Neural cell (in vitro differentiated cells): Measurements from ENCODE around the gene ERBB4. TPM values are rescaled to one million over a fixed set of nuclear protein-coding genes. Genes with fewer than 3 reads are reported as not detected.

Source experiments
- H2AFZ ChIP-seq: fragments of 200-600, 300-800 bp; sonication (generic), shearing (Covaris generic); 2 replicates; pipeline ENCODE4 v1.6.0; 2014; ENCODE audit warnings: low read depth, mild to moderate bottlenecking, antibody characterized with exemption, low read length, moderate library complexity
- H3F3A ChIP-seq: fragments of 200-600 bp; shearing (Covaris generic); 2 replicates; pipeline ENCODE4 v1.6.1; 2016; ENCODE audit warnings: mild to moderate bottlenecking, moderate library complexity, mixed read lengths, antibody characterized with exemption, low read length; ENCODE audit not compliant: insufficient read depth, poor library complexity, severe bottlenecking
- H3K27ac ChIP-seq: fragments of 200-600, 300-800 bp; sonication (generic), shearing (Covaris generic); 2 replicates; pipeline ENCODE4 v1.5.1; 2014; ENCODE audit warnings: mild to moderate bottlenecking, low read length, moderate library complexity
- H3K27me3 ChIP-seq: fragments of 300-800, 200-600 bp; sonication (generic), shearing (Covaris generic); 2 replicates; pipeline ENCODE4 v1.6.0; 2014; ENCODE audit warnings: mild to moderate bottlenecking, low read depth, low read length, moderate library complexity; ENCODE audit not compliant: insufficient read depth
- H3K36me3 ChIP-seq: fragments of 300-800, 200-600 bp; sonication (generic), shearing (Covaris generic); 2 replicates; pipeline ENCODE4 v1.5.1; 2014; ENCODE audit warnings: mild to moderate bottlenecking, antibody characterized with exemption, low read length, moderate library complexity; ENCODE audit not compliant: insufficient read depth
- H3K4me2 ChIP-seq: fragments of 300-800, 200-600 bp; sonication (generic), shearing (Covaris generic); 2 replicates; pipeline ENCODE4 v1.6.0; 2014; ENCODE audit warnings: mild to moderate bottlenecking, low read length
- H3K4me3 ChIP-seq: fragments of 300-800, 200-600 bp; sonication (generic), shearing (Covaris generic); 2 replicates; pipeline ENCODE4 v1.5.1; 2014; ENCODE audit warnings: mild to moderate bottlenecking, low read length, moderate library complexity
- H3K79me2 ChIP-seq: fragments of 200-600 bp; shearing (Covaris generic); replicated peaks from 2 replicates; pipeline ENCODE4 v1.6.0; 2014; ENCODE audit warnings: mild to moderate bottlenecking, low read length, moderate library complexity; ENCODE audit not compliant: insufficient read depth
- H3K9ac ChIP-seq: fragments of 300-800, 200-600 bp; sonication (generic), shearing (Covaris generic); 2 replicates; pipeline ENCODE4 v1.6.1; 2016; ENCODE audit warnings: mild to moderate bottlenecking, low read length, mixed read lengths
- H3K9me2 ChIP-seq: fragments of 200-600 bp; shearing (Covaris generic); 2 replicates; pipeline ENCODE4 v1.6.1; 2016; ENCODE audit warnings: mild to moderate bottlenecking, low read length, mixed read lengths; ENCODE audit not compliant: insufficient read depth
- H3K9me3 ChIP-seq: fragments of 200-600, 300-800 bp; sonication (generic), shearing (Covaris generic); 2 replicates; pipeline ENCODE4 v1.6.1; 2016; ENCODE audit warnings: mild to moderate bottlenecking, mixed run types, low read length, moderate library complexity, mixed read lengths
- H4K20me1 ChIP-seq: fragments of 200-600 bp; shearing (Covaris generic); 2 replicates; pipeline ENCODE4 v1.6.1; 2016; ENCODE audit warnings: mild to moderate bottlenecking, mixed run types; ENCODE audit not compliant: insufficient read depth
- EP300 ChIP-seq: fragments of 450-650 bp; conservative IDR thresholded peaks from 2 replicates; pipeline ENCODE4 v1.6.1; 2014; ENCODE audit warnings: antibody characterized with exemption, mild to moderate bottlenecking, moderate library complexity; ENCODE audit not compliant: poor library complexity, severe bottlenecking
- EZH2 ChIP-seq: fragments of 200-600, 300-800 bp; shearing (Covaris generic), sonication (generic); IDR thresholded peaks from 2 replicates; pipeline ENCODE4 v1.6.1; 2014; ENCODE audit warnings: antibody characterized with exemption, low read length, borderline replicate concordance, mild to moderate bottlenecking; ENCODE audit not compliant: insufficient read depth, poor library complexity, severe bottlenecking
- MXI1 ChIP-seq: fragments of 450-650 bp; conservative IDR thresholded peaks from 2 replicates; pipeline ENCODE4 v1.6.1; 2014; ENCODE audit warnings: antibody characterized with exemption, mild to moderate bottlenecking; ENCODE audit not compliant: poor library complexity, severe bottlenecking
- POLR2AphosphoS5 ChIP-seq: IDR thresholded peaks from 2 replicates; pipeline ENCODE4 v1.6.1; 2012
- RAD21 ChIP-seq: fragments of 450-650 bp; conservative IDR thresholded peaks from 2 replicates; pipeline ENCODE4 v1.6.1; 2014; ENCODE audit warnings: antibody characterized with exemption, mild to moderate bottlenecking, moderate library complexity
- SMC3 ChIP-seq: fragments of 450-650 bp; conservative IDR thresholded peaks from 2 replicates; pipeline ENCODE4 v1.6.1; 2014; ENCODE audit warnings: antibody characterized with exemption, mild to moderate bottlenecking, moderate library complexity; ENCODE audit not compliant: poor library complexity
- TAF1 ChIP-seq: IDR thresholded peaks from 2 replicates; pipeline ENCODE4 v1.6.1; 2012; ENCODE audit warnings: low read depth
- polyA plus RNA-seq: library from polyadenylated mRNA; depleted of rRNA; stranded (reverse); fragments of >200 nt; gene quantifications from 2 replicates; pipeline ENCODE4 v1.2.3, GENCODE V29; 2014
- TF ChIP-seq, protein P1 (sequence below): IDR thresholded peaks from 2 replicates; pipeline ENCODE4 v1.6.1; 2012; ENCODE audit warnings: borderline replicate concordance
- TF ChIP-seq, protein P2 (sequence below): fragments of 450-650 bp; IDR thresholded peaks from 2 replicates; pipeline ENCODE4 v1.5.1; 2014; ENCODE audit warnings: antibody characterized with exemption, mild to moderate bottlenecking, moderate library complexity; ENCODE audit not compliant: poor library complexity, severe bottlenecking

Gene ERBB4
- polyA plus RNA-seq, 1 donor from 2014 or later = 0.69 TPM

DNA sequence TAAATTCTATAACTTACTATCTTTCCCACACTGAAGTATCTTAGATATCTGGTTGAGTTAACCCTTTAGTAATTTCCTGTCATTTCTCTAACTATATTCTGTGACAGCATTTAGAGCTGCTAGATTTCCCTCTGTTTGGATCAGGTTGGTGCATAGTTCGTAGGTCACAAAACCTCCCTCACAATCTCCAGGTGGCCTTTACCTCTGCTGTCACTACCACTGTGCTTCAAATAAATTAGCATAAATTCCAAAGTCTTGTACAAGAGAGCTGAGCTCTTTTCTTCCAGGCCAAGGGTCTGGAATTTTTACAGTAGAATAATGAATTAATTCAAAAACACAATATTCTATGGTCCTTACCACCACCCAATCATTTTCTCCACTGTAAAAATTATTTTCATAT is 739.7 kb downstream of the ERBB4 start:
- H3K4me2 ChIP-seq = no peak overlapping the region
- H3K79me2 ChIP-seq = no peaks in the 10 kb centered on the region
- no peaks in the 10 kb centered on the region for H3K27me3 ChIP-seq
- no peaks in the 10 kb centered on the region for H3K9me3 ChIP-seq
- H3K27ac ChIP-seq = no peak overlapping the region
- no peak for TF ChIP-seq POLR2AphosphoS5
- TF ChIP-seq MXI1 = no peak
- no peak for TF ChIP-seq EP300
- no peak for TF ChIP-seq RAD21
- TF ChIP-seq SMC3 = no peak
- TF ChIP-seq, protein P1, sequence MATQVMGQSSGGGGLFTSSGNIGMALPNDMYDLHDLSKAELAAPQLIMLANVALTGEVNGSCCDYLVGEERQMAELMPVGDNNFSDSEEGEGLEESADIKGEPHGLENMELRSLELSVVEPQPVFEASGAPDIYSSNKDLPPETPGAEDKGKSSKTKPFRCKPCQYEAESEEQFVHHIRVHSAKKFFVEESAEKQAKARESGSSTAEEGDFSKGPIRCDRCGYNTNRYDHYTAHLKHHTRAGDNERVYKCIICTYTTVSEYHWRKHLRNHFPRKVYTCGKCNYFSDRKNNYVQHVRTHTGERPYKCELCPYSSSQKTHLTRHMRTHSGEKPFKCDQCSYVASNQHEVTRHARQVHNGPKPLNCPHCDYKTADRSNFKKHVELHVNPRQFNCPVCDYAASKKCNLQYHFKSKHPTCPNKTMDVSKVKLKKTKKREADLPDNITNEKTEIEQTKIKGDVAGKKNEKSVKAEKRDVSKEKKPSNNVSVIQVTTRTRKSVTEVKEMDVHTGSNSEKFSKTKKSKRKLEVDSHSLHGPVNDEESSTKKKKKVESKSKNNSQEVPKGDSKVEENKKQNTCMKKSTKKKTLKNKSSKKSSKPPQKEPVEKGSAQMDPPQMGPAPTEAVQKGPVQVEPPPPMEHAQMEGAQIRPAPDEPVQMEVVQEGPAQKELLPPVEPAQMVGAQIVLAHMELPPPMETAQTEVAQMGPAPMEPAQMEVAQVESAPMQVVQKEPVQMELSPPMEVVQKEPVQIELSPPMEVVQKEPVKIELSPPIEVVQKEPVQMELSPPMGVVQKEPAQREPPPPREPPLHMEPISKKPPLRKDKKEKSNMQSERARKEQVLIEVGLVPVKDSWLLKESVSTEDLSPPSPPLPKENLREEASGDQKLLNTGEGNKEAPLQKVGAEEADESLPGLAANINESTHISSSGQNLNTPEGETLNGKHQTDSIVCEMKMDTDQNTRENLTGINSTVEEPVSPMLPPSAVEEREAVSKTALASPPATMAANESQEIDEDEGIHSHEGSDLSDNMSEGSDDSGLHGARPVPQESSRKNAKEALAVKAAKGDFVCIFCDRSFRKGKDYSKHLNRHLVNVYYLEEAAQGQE = no peak
- TF ChIP-seq, protein P2, sequence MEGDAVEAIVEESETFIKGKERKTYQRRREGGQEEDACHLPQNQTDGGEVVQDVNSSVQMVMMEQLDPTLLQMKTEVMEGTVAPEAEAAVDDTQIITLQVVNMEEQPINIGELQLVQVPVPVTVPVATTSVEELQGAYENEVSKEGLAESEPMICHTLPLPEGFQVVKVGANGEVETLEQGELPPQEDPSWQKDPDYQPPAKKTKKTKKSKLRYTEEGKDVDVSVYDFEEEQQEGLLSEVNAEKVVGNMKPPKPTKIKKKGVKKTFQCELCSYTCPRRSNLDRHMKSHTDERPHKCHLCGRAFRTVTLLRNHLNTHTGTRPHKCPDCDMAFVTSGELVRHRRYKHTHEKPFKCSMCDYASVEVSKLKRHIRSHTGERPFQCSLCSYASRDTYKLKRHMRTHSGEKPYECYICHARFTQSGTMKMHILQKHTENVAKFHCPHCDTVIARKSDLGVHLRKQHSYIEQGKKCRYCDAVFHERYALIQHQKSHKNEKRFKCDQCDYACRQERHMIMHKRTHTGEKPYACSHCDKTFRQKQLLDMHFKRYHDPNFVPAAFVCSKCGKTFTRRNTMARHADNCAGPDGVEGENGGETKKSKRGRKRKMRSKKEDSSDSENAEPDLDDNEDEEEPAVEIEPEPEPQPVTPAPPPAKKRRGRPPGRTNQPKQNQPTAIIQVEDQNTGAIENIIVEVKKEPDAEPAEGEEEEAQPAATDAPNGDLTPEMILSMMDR = no peak
- no peak for TF ChIP-seq TAF1
- no peak for TF ChIP-seq EZH2
- H3K4me3 ChIP-seq = no peak overlapping the region
- H3F3A ChIP-seq = no peaks in the 10 kb centered on the region
- no peaks in the 10 kb centered on the region for H3K36me3 ChIP-seq
- no peak overlapping the region for H3K9ac ChIP-seq
- no peaks in the 10 kb centered on the region for H3K9me2 ChIP-seq
- no peak overlapping the region for H2AFZ ChIP-seq
- H4K20me1 ChIP-seq = no peaks in the 10 kb centered on the region

DNA sequence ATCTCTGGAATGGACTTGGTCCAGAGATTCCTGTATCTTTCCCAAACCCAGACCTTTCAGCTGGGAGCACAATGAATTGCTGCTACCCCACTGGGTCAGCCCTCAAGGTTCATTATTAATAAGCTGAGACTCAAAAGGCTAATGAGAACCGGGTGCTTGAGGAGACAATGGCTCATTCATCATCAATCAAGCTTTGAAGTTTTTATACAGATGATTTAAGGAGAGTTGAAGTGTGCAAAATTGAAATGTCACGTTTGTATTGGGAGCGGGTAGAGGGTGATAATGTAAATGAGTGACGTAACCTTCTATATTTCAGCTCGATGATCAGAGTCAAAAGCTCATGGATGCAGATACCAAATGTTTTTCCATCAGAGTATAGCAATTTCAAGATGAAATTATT is 744.9 kb downstream of the ERBB4 start:
- Histone ChIP-seq H3K9ac (no peak overlapping the region), H2AFZ (no peak overlapping the region), H3F3A (no peaks in the 10 kb centered on the region), H3K36me3 (no peaks in the 10 kb centered on the region), H4K20me1 (no peaks in the 10 kb centered on the region), H3K9me2 (no peaks in the 10 kb centered on the region), H3K9me3 (no peaks in the 10 kb centered on the region), H3K27ac (no peak overlapping the region), H3K4me2 (no peak overlapping the region), H3K4me3 (no peak overlapping the region), H3K79me2 (no peaks in the 10 kb centered on the region), H3K27me3 (no peaks in the 10 kb centered on the region)
- TF ChIP-seq MXI1 (no peak), TAF1 (no peak), SMC3 (no peak), EP300 (peak; percentile 34), EZH2 (no peak)
- TF ChIP-seq, protein P1 = no peak
- TF ChIP-seq, protein P2 = no peak
